ENCODE results near the gene MRPL24. TPM values are rescaled to one million over a fixed set of nuclear protein-coding genes. Genes with fewer than 3 reads are reported as not detected.

MRPL24 gene
- 72.9 and 112 TPM in 2 replicates for total RNA-seq

GRCh38 chr1:156740741-156741480, at the start of gene MRPL24:
Gene MRPL24 (minus strand): TSS chr1:156741088. CDS start chr1:156738704, 2,384 bp downstream.

GRCh38 chr1:156767101-156767878, 26.4 kb upstream of the MRPL24 start, which contains the start of gene PRCC:
Gene PRCC (plus strand): TSS chr1:156767535. CDS start chr1:156767772, 237 bp downstream.

GRCh38 chr1:156751451-156751756, 10.5 kb upstream of the MRPL24 start, which contains the start of gene HDGF:
Gene HDGF (minus strand): TSS chr1:156751675. CDS start chr1:156751429, 246 bp downstream.

GRCh38 chr1:156728599-156729462, 12.1 kb downstream of the MRPL24 start, which contains the start of gene ISG20L2:
Gene ISG20L2 (minus strand): TSS chr1:156728766. CDS start chr1:156727652, 1,114 bp downstream.

DNA sequence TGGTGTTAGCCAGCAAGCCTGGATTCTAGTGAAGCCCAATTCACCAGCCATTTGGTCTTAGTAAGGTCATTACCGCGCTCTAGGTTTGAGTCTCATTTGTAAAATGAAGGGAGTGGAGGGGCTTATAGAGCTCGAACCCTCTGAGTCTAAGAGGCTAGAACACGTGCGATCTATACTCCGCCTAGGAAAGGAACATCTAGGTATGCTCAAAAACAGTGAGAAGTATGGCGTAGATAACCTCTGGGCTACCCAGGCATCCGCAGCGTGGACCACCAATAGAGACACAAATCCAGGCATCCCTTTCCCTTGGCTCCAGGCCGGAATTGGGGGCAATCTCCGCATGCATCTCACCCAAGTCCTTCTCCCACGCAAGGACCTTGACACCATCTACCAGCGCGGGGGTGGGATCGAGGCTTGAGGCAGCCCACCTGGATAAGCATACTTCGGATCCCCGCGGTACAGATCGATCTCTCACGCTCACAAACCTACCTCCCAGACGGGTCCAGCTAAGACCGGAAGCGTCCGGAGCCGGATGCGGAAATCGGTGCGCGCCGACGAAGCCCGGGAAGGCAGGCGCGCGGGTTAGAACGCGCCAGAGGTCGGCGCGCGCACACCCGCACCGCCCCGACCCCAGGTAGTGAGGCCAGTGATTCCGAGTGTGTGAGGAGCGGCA, 12.8 kb downstream of the MRPL24 start, which contains the start of gene METTL25B:
Gene METTL25B, plus strand, starts transcription at position 544 of the 673 bp plus-strand sequence. CDS start 636 bp downstream, outside the sequence.

GRCh38 chr1:156705321-156705917, 35.5 kb downstream of the MRPL24 start, which contains the start of gene CRABP2:
Gene CRABP2 (minus strand): TSS chr1:156705583. CDS start chr1:156705446, 137 bp downstream.

Other genes with a start within 250 kb of the MRPL24 start
- 30.1 and 32.3 TPM in 2 replicates for gene MEF2D, start 240.3 kb downstream of the MRPL24 start, total RNA-seq
- 33.7 and 39.4 TPM in 2 replicates for gene IQGAP3, start 168.5 kb downstream of the MRPL24 start, total RNA-seq
- gene TTC24, start 161.4 kb downstream of the MRPL24 start, total RNA-seq, result not detected in 2 replicates
- gene NAXE, start 149.3 kb downstream of the MRPL24 start, total RNA-seq, result 70.9 and 72.1 TPM in 2 replicates
- 14.9 and 25.1 TPM in 2 replicates for gene GPATCH4, start 139.6 kb downstream of the MRPL24 start, total RNA-seq
- gene HAPLN2, start 121.7 kb downstream of the MRPL24 start, total RNA-seq, result not detected in 2 replicates
- not detected in 2 replicates for gene BCAN, start 99.0 kb downstream of the MRPL24 start, total RNA-seq
- 360 and 381 TPM in 2 replicates for gene NES, start 63.7 kb downstream of the MRPL24 start, total RNA-seq
- gene CRABP2, start 35.5 kb downstream of the MRPL24 start, total RNA-seq, result 0.13 and 0.15 TPM in 2 replicates
- 8.5 and 9.9 TPM in 2 replicates for gene METTL25B, start 12.6 kb downstream of the MRPL24 start, total RNA-seq
- 13.1 and 17.9 TPM in 2 replicates for gene ISG20L2, start 12.3 kb downstream of the MRPL24 start, total RNA-seq
- 232 and 273 TPM in 2 replicates for gene HDGF, start 10.6 kb upstream of the MRPL24 start, total RNA-seq
- 35.0 and 45.1 TPM in 2 replicates for gene PRCC, start 26.4 kb upstream of the MRPL24 start, total RNA-seq
- 0.33 and 0.98 TPM in 2 replicates for gene SH2D2A, start 75.8 kb upstream of the MRPL24 start, total RNA-seq
- not detected in 2 replicates for gene INSRR, start 118.0 kb upstream of the MRPL24 start, total RNA-seq
- not detected in 2 replicates for gene NTRK1, start 119.8 kb upstream of the MRPL24 start, total RNA-seq
- 46.7 and 49.8 TPM in 2 replicates for gene PEAR1, start 152.6 kb upstream of the MRPL24 start, total RNA-seq
- 0.34 TPM in 1 of 2 replicates, not detected in the other for gene LRRC71, start 179.5 kb upstream of the MRPL24 start, total RNA-seq